H7 (cell line): ENCODE results near the gene NUFIP1. TPM values are rescaled to one million over a fixed set of nuclear protein-coding genes. Genes with fewer than 3 reads are reported as not detected.
"Not testable (repeated sequence)": the region's sequence is repeated elsewhere in the genome, so short reads cannot be mapped to it uniquely, and the experiment has no call there.

ENCODE experiments used
- DNase-seq: peaks from one replicate; pipeline ENCODE4 v3.0.0; 2012
- H3K27me3 ChIP-seq: 2 replicates; pipeline ENCODE4 v1.6.0; 2011; ENCODE audit warnings: mild to moderate bottlenecking, low read length; ENCODE audit not compliant: control insufficient read depth, insufficient read depth
- H3K36me3 ChIP-seq: replicated peaks from 2 replicates; pipeline ENCODE4 v1.5.1; 2011; ENCODE audit warnings: low read length; ENCODE audit not compliant: control insufficient read depth, insufficient read depth
- H3K4me3 ChIP-seq: 2 replicates; pipeline ENCODE4 v1.5.1; 2011; ENCODE audit warnings: low read depth, mild to moderate bottlenecking, control low read depth, low read length, moderate library complexity; ENCODE audit not compliant: insufficient read depth
- total RNA-seq: library from RNA; depleted of rRNA; stranded (reverse); fragments of >200 nt; shearing (Covaris generic); gene quantifications from 2 replicates; pipeline ENCODE4 v1.2.3, GENCODE V29; 2014

NUFIP1 gene
- total RNA-seq, 1 experiment from 2014 or later: 10.9 TPM

DNA sequence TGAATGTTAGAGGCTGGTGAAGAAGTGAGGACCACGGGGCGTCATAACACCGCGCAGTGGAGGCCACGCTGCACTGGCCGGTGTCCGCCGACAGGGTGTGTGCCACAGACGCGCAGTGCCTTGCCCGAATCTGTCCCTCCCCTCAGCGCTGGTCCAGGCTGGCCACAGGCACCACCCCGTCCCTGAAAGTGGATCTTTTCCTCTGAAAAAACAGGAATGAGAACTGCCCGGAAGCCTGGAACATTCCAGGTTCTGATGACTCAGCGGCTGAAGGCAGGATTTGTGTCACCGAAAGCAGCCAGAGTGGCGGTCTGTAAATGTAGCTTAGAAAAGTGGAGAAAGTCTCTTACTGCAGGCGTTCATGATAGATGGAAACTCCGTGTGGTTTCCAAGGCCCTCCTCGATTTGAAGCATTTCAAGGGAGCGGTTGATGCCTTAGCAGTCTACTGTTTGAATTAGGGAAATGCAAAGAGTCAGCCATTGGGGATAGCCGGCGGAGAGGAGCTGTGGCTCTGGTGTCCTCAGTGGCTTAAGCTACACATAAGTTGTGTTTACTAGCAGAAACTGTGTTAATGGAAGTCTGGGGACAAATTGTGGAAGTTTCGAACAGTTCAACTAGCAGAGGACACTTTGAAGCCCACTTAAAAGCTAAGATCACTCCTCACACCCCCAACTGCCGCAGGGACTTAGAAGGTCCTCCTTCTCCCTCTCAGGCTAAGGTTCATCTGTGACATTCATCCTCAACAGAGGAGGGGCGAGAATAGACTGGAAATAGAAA is 70.8 kb downstream of the NUFIP1 start:
- DNase-seq: peak; percentile 77
- Histone ChIP-seq H3K4me3 (peak overlapping the region; percentile 64), H3K36me3 (no peaks in the 10 kb centered on the region), H3K27me3 (no peaks in the 10 kb centered on the region)

DNA sequence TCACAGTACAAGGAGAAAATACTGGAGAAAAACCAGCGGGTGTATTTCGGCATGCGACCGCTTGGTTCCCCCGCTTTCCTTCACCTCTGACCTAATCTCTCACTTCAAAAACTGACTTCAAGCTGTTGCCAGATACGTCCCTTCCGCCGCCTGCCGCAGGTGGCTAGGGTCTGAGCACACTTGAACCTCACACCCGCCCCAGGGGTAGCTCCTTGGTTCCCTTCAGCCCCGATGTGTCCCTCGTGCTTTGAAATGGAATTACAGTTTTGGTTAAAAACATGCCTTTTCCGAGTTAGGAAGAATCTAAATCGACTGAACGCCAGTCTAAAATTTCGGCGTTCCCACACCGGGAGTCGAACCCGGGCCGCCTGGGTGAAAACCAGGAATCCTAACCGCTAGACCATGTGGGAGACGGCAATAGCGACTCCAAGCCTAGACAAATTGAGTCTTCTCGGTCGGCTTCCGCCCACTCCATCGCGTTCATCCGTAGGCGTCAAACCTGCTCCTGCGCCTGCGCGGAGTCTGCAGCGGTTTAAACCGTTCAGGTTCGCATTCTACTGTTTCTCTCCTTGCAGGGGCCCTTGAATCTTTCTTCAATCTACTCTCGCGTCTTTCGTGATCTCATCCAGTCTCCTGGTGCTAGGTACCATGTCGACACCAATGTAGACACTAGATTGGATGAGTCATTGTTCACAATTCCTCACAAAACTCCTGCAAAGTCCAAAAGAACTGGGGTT is 71.5 kb downstream of the NUFIP1 start:
- H3K27me3 ChIP-seq: no peaks in the 10 kb centered on the region
- DNase-seq: peak; percentile 85
- H3K4me3 ChIP-seq: peak overlapping the region; percentile 64
- H3K36me3 ChIP-seq: no peaks in the 10 kb centered on the region

DNA sequence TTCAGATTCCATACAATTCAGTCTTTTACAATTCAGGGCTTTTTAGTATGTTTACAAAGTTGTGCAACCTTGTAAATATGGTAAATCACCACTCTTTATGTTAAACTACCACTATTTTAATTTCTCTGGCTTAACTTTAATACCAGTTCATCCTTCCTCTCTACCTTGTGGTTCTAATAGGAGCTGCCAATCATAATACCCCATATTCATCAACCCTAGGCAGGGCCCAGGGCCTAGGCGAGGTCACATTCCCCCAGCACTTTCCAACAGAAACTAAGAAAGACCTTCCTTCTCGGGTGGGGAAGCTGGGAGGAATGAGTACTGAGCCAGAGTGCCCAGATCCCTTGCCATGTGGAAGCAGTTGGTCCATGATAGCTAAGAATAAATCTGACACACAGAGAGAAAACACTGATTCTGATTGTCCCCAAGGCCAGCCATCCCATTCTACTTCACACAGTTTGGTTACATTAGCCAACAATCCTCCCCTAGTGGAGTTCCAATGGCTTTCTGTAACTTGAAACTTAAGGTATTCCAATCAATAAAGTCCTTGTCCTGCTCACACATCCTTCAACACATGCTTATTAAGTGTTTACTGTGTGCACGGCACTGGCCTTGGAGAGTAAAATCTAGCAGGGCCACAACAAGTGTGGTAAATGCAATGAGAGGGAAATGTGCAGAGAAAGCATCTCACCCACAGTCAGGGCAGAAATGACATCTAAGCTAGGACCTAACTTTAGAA is 76.8 kb downstream of the NUFIP1 start:
- Histone ChIP-seq H3K4me3 (no peak overlapping the region), H3K36me3 (no peaks in the 10 kb centered on the region), H3K27me3 (no peaks in the 10 kb centered on the region)
- DNase-seq: no peak

DNA sequence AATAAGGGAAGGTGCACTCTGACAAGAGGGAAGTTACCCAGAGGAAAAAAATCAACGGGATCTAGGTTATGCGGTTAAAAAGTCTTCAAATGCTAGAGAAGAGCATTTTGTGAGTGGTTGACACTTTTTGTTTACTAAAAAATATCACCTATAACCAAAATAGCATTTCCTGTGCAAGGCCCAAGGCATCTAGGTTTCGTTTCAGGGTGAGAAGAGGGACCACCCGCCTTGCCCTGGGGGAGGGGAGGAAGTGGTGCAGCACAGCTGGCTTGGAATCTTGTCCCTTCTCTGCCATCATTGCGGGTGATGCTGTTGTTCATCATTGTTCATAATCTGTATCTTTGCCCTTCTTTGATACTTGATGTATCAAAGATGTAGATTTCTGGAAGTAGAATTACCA is 80.6 kb downstream of the NUFIP1 start:
- no peaks in the 10 kb centered on the region for H3K27me3 ChIP-seq
- H3K36me3 ChIP-seq: no peaks in the 10 kb centered on the region
- DNase-seq: peak; percentile 40
- H3K4me3 ChIP-seq: no peak overlapping the region

DNA sequence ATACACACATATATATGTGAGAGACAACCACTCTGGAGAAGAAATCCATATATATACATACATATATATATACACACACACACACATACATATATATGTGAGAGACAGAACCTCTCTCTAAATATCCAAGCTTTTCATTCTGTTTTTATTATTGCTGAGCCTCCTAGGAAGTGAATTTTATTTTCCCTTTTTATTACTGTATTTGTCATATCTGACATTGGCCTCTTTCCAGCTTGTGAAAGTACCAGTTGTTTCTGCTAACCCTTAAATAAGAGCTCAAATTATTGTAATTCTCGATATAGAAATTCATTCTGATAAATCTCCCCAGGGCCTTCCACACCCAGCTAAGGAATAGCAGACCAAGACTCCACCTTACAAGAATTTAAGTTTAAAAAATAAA is 81.0 kb downstream of the NUFIP1 start:
- Histone ChIP-seq H3K27me3 (no peaks in the 10 kb centered on the region), H3K36me3 (no peaks in the 10 kb centered on the region), H3K4me3 (no peak overlapping the region)
- no peak for DNase-seq

DNA sequence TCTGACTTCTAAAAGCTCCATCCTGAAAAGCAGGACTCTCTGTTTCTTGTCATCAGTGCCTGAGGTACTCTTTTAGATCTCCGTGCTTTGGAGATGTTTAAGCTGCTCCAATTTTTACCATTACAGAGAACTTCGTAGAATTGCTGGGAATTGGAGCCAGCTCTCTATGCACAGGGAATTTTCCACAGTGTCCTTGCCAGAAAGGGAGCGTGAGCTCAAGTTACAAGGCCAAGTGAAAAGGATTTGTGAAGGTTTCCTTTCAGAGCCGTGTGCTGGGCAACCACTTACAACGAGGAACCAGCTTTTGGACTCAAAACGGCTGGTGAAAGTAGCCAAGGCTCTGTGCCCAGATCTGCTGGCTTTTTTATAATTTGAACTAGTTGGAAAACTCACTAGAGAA is 82.6 kb downstream of the NUFIP1 start:
- DNase-seq: no peak
- Histone ChIP-seq H3K36me3 (no peaks in the 10 kb centered on the region), H3K27me3 (no peaks in the 10 kb centered on the region), H3K4me3 (no peak overlapping the region)

DNA sequence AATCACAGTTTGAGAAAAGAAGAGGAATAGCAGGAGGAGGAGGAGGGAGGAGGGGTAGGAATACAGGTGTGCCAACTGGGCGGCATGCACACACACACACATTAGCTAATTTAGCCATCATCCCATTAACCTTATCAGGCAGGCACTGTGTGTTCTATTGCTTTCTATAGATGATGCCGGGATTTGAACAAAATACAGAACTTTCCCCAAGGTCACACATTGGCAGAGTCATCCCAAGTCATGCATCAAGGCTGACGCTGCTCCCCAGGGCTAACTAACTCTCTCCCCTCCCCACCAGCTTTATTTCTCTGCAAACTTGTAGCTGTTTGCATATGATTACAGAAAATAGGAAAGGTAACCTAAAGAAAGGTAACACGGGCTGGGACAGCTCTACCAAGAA is 83.0 kb downstream of the NUFIP1 start:
- Histone ChIP-seq H3K4me3 (no peak overlapping the region), H3K27me3 (no peaks in the 10 kb centered on the region), H3K36me3 (no peaks in the 10 kb centered on the region)
- no peak for DNase-seq

DNA sequence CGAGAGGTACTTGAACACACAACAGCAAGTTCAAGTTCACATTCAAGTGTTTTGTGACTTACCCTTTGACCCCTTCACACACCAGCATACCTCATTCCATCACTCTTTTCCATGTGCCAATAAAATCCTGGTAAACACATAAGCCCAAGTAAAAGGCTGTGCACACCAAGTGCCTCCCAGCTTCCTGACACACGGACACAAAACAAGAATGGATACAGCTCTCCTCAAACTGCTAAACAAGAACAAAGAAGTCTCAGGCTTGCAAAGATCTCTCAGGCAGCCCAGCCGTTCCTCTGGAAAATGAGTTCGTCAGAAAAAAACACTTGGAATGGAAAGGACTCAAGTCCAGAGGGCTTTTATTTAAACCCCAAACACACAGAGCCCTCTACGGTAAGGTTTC is 83.7 kb downstream of the NUFIP1 start:
- Histone ChIP-seq H3K36me3 (no peaks in the 10 kb centered on the region), H3K4me3 (no peak overlapping the region), H3K27me3 (no peaks in the 10 kb centered on the region)
- DNase-seq: no peak

DNA sequence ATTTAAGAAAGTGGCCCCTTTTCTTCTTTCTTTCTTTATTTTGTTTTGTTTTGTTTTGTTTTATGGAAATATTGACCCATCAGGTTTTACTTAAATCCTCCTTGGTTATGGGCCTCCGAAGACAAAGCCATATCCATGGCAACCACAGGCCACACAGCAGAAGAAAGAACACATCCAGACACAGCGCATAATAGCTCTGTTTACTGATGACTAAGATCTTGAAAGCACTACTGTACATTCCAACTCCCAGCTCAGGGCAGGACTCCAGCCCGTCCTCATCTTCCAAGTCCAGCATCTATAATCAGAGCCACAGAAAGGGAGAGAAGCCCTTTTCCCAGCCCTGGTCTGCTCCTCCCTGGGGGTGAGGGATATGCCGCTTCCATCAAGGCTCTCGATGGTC is 84.3 kb downstream of the NUFIP1 start:
- DNase-seq: no peak
- no peaks in the 10 kb centered on the region for H3K27me3 ChIP-seq
- no peak overlapping the region for H3K4me3 ChIP-seq
- H3K36me3 ChIP-seq: no peaks in the 10 kb centered on the region

DNA sequence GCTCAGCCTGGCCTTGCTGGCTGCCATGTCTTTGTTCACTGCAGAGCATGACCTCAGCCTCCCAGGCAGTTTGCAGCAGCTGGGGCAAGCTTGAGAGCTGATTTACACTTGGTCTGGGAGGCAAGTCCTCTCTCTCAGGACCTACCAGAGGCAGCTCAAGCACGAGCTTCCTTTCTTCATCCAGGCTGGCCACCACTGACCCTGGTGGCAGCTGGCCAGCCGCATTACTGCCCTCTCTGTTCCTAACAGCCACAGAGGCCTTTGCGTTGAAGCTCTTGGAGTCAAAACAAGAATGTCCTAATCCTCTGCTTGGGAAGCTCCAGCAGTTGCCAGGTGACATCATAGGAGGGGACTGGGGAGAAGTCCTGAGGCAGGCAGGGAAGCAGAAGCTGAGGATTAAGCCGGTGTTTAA is 85.7 kb downstream of the NUFIP1 start:
- Histone ChIP-seq H3K36me3 (no peaks in the 10 kb centered on the region), H3K27me3 (no peaks in the 10 kb centered on the region), H3K4me3 (no peak overlapping the region)
- no peak for DNase-seq

DNA sequence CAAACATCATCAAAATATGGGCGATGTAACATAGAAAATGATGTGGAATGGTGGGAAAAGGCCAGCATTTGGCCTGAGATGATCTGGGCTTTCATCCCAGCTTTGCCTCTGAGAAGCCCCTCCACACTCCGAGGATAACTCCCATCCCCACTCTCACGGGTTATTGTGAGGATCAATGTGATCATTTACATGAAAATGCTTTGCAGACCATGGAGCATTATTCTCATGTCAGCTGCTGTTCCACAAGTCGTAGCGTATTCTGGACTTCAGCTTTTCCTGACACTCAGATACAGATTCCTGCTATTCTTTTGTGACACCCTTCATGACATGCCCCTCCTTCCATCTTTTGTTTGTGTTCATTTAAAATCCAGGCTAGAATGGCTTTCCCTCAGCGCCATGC is 86.5 kb downstream of the NUFIP1 start:
- H3K4me3 ChIP-seq: no peak overlapping the region
- no peaks in the 10 kb centered on the region for H3K36me3 ChIP-seq
- no peak for DNase-seq
- no peaks in the 10 kb centered on the region for H3K27me3 ChIP-seq

DNA sequence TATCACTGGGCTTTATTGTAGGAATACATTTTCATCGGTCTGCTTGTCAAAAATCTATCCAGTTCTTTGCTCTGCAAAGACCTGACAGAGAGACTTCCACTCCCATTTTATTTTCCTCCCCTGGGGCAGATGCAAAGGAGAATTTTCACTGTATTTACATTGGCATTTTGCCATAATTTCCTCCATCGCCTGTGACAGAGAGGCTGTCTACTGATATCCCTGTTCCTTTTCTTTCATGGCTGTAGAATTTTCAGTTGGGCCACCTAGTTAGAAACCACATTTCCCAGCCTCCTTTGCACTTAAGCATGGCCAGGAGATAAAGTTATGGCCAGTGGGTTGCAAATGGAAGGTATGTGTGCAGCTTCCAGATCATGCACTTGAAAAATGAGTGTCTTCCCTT is 89.3 kb downstream of the NUFIP1 start:
- Histone ChIP-seq H3K27me3 (no peaks in the 10 kb centered on the region), H3K4me3 (no peak overlapping the region), H3K36me3 (no peaks in the 10 kb centered on the region)
- no peak for DNase-seq

DNA sequence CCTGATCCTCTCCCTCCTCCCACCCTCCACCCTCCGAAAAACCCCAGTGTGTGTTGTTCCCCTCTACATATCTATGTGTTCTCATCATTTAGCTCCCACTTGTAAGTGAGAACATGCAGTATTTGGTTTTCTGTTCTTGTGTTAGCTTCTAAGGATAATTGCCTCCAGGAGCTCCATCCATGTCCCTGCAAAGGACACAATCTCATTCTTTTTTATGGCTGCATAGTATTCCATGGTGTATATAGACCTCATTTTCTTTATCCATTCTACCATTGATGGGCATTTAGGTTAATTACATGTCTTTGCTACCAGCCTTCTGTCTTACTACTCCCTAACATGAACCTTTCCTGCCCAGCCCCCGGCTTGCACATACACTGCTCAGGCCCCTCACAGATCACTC is 91.0 kb downstream of the NUFIP1 start:
- DNase-seq, H3K27me3 ChIP-seq, H3K36me3 ChIP-seq, H3K4me3 ChIP-seq: not testable (repeated sequence)

DNA sequence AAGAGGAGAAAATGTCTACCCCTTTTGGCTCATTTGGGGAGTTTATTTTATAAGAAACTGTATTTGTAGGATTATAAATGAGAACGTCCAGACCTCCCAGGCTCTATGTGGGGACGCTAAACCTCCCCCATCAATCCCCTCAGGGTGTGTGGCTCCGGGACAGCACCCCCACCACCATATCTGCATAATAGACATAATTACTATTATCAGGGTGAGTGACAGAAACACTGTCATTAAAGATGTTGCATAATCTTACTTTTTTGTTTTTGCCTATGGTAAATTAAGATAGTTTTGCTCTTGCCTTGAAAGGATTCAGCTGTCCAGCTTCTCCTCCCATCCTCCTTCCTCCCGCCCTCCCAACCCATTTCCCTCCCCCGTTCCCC is 93.3 kb downstream of the NUFIP1 start:
- no peaks in the 10 kb centered on the region for H3K27me3 ChIP-seq
- H3K36me3 ChIP-seq: no peaks in the 10 kb centered on the region
- no peak overlapping the region for H3K4me3 ChIP-seq
- no peak for DNase-seq
